Heart left ventricle (tissue), 16 donors: Measurements from ENCODE around the gene ZBTB20. TPM values are rescaled to one million over a fixed set of nuclear protein-coding genes. Genes with fewer than 3 reads are reported as not detected.
A peak's percentile ranks its signal among the peaks of the same experiment; 100 is the strongest.

Source experiments
- ATAC-seq, 4 donors: fragments of 200-7000 bp; cut with Tn5 transposase; one replicate each; pipeline ENCODE4 v1.9.1; 2020 to 2022; ENCODE audit warnings: moderate library complexity in 4 of 4, mild to moderate bottlenecking in 3 of 4, moderate number of reproducible peaks in 1 of 4
- DNase-seq, 5 donors: peaks; one replicate each; pipeline ENCODE4 v3.0.0-alpha.2; 2020
- H3K27ac ChIP-seq, 12 donors: fragments of 200-600 bp; sonication (generic) in 4 of 12; one replicate each; pipeline versions ENCODE4 v1.5.0 to v1.8.0; 2016 to 2022; ENCODE audit warnings: mild to moderate bottlenecking in 2 of 12
- H3K27me3 ChIP-seq, 9 donors: fragments of 200-600 bp; sonication (generic) in 2 of 9; one replicate each; pipeline versions ENCODE4 v1.5.1 to v1.8.0; 2016 to 2022; ENCODE audit warnings: mild to moderate bottlenecking in 3 of 9
- H3K36me3 ChIP-seq, 9 donors: fragments of 200-600 bp; sonication (generic) in 2 of 9; one replicate each; pipeline versions ENCODE4 v1.5.0 to v1.8.0; 2018 to 2022; ENCODE audit warnings: mild to moderate bottlenecking in 2 of 9
- H3K4me1 ChIP-seq, 12 donors: fragments of 200-600 bp; sonication (generic) in 4 of 12; one replicate each; pipeline versions ENCODE4 v1.5.0 to v1.8.0; 2016 to 2022; ENCODE audit warnings: mild to moderate bottlenecking in 3 of 12
- H3K4me3 ChIP-seq, 12 donors: fragments of 200-600 bp; sonication (generic) in 4 of 12; one replicate each; pipeline versions ENCODE4 v1.5.0 to v1.8.0; 2017 to 2022; ENCODE audit warnings: mild to moderate bottlenecking in 9 of 12, moderate library complexity in 4 of 12
- H3K9me3 ChIP-seq, 12 donors: fragments of 200-600 bp; sonication (generic) in 4 of 12; one replicate each; pipeline versions ENCODE4 v1.5.0 to v1.8.0; 2016 to 2022; ENCODE audit warnings: mild to moderate bottlenecking in 1 of 12
- POLR2A ChIP-seq, 2 donors: fragments of 450-650 bp; IDR thresholded peaks; one replicate each; pipeline ENCODE4 v1.6.1; 2017; ENCODE audit warnings: antibody characterized with exemption in 2 of 2, mild to moderate bottlenecking in 2 of 2, moderate library complexity in 2 of 2
- WGBS, 4 donors: extraction: QIAGEN DNeasy Blood & Tissue Kit in 2 of 4; methylation state at CpG; one replicate each; pipeline versions ENCODE4 v1.1.5 to v1.1.7; 2013 to 2018; 5-methylcytosine and 5-hydroxymethylcytosine counted together
- intact Hi-C, 10 donors: fragments of 100-400 bp; cut with DNase I; formaldehyde crosslinking; loops; one replicate each; pipeline versions ENCODE4 v1.11.1 to v1.14.2; 2022
- polyA plus RNA-seq, 2 donors: library from polyadenylated mRNA; stranded (reverse); fragments of 200-250 nt; gene quantifications; one replicate each; pipeline ENCODE4 v1.2.3, GENCODE V29; 2013
- total RNA-seq, 9 donors: library from RNA; depleted of rRNA in 2 of 9; stranded (reverse); fragments of >200 nt in 2 of 9; fragmentation: NEBNext Ultra II Directional in 3 of 9; extraction: Animal tissue kit (Norgen Biotek cat#: 25700) in 3 of 9; gene quantifications; one replicate each; pipeline versions ENCODE4 v1.1.0 to v1.2.4, GENCODE V29; 2016 to 2023
- TF ChIP-seq, protein P1 (sequence below), 12 donors: fragments of 200-600 bp; sonication (generic) in 4 of 12; IDR thresholded peaks; one replicate each; pipeline versions ENCODE4 v1.5.0 to v1.8.0; 2018 to 2022; ENCODE audit warnings: antibody characterized with exemption in 12 of 12, mild to moderate bottlenecking in 5 of 12
- donor health status: ischemic (EF 13 %, LVEDD 7.1; RV severe dilation, severe dysfunction).
- donor health status: healthy with polysubstance abuse.
- donor health status: DM: no; HTN: yes; CAD: no.
- donor health status: DM: no; HTN: no; CAD: no.
- donor health status: ischemic (EF 25% LVEDD 6.9; RV normal size, moderate dysfunction).
- donor health status: ischemic (EF 25% LVEDD 5.7; RV mildly dilated, moderate dysfunction).
- donor health status: healthy.
- donor health status: DM: yes; HTN: yes; CAD: no.
- donor health status: ischemic (EF 35%, LVEDD 5.7; RV mildly dilated, moderate dysfunction).
- donor health status: nonischemic (EF 11% LVEDD 7.7; RV severe dilation, severe dysfunction).
- donor health status: DM: yes; HTN: yes; CAD: no.
- donor health status: PGD.
- donor health status: ischemic (EF 29% LVEDD 5.4; RV normal size, mild dysfunction).
- donor health status: nonischemic (EF 23%, LVEDD 6.1; RV moderate dilation, normal function).

The ZBTB20 gene
- total and polyA plus RNA-seq, 11 donors = 6.2 to 109 (median 77.3) TPM

DNA sequence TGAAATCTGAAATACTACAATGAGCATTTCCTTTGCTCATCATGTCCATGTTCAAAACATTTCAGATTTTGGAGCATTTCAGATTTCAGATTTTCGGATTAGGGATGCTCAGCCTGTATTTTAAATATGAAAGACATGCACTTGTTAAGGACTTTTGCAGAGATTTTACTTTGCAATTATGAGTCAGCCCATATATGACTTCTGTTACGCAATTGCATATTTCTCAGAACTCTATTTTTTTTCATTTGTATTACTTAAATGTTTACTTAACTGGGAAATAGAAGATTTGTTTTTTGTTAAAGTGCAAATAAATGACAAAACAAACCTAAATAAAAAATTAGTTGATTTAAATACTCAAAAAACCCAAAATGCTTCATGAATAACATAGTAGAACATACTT is 376.2 kb downstream of the ZBTB20 start:
- Histone ChIP-seq H3K27ac (no peak overlapping the region), H3K9me3 (peaks cover 0 to 24% (median 9%) of the 10 kb centered on the region in 12 donors), H3K4me3 (no peak overlapping the region), H3K27me3 (no peaks in the 10 kb centered on the region), H3K36me3 (no peaks in the 10 kb centered on the region), H3K4me1 (peaks cover 0 to 4% (median 0%) of the 10 kb centered on the region in 12 donors)
- DNase-seq (no peak), ATAC-seq (no peak)
- TF ChIP-seq POLR2A (IDR thresholded peaks at IDR 0.05) = no peak
- TF ChIP-seq, protein P1, sequence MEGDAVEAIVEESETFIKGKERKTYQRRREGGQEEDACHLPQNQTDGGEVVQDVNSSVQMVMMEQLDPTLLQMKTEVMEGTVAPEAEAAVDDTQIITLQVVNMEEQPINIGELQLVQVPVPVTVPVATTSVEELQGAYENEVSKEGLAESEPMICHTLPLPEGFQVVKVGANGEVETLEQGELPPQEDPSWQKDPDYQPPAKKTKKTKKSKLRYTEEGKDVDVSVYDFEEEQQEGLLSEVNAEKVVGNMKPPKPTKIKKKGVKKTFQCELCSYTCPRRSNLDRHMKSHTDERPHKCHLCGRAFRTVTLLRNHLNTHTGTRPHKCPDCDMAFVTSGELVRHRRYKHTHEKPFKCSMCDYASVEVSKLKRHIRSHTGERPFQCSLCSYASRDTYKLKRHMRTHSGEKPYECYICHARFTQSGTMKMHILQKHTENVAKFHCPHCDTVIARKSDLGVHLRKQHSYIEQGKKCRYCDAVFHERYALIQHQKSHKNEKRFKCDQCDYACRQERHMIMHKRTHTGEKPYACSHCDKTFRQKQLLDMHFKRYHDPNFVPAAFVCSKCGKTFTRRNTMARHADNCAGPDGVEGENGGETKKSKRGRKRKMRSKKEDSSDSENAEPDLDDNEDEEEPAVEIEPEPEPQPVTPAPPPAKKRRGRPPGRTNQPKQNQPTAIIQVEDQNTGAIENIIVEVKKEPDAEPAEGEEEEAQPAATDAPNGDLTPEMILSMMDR (IDR thresholded peaks at IDR 0.05) = no peak
- 92 to 98% (median 97%) methylated on average over 2 of the region's 2 CpGs for WGBS, 4 donors
- intact Hi-C loops = no loop called here

DNA sequence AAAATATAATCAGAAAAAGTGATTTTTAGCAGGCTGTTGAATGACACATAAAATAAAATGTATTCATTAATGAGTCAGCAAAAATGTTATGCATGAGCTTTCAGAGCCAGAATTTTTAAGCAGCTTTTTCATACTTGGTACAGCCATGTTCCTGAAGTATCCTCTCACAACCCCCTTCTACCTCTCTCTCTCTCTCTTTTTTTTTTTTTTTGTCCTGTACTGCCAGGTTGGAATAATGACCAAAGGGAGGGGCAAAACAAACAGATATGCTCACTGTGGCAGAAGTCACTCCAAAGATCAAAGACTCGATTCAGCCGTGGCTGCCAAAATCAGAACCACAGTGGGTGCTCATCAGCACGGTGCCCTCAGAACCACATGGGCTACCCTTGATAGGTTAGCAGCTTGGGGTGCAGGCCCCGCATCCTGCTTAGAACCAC is 383.0 kb downstream of the ZBTB20 start:
- Histone ChIP-seq H3K9me3 (no peaks in the 10 kb centered on the region), H3K4me1 (peaks cover 0 to 14% (median 4%) of the 10 kb centered on the region in 12 donors), H3K27ac (no peak overlapping the region), H3K36me3 (no peaks in the 10 kb centered on the region), H3K27me3 (no peaks in the 10 kb centered on the region), H3K4me3 (no peak overlapping the region)
- DNase-seq = no peak
- intact Hi-C loops = no loop called here
- WGBS, 4 donors = 51 to 70% (median 62%) methylated on average over 4 of the region's 4 CpGs
- TF ChIP-seq, protein P1 (IDR thresholded peaks at IDR 0.05) = no peak
- TF ChIP-seq POLR2A (IDR thresholded peaks at IDR 0.05) = no peak
- ATAC-seq = no peak

DNA sequence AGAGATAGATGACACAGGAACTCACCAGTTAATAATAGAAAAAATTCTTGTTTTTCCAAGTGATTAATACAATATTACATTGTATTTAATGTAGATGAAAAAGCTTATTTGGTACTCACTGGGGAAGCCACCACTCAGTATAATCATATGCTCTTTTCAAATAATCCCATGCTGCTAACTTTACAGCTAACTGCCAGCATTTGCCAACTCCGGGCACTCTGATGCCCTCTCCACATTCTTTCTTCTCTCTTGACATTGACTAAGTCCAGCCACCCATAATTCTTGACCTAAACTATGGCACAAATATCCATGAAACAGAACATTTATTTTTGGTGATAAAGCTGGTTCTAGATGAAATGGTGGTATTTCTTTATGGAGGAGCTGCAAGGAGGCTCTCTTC is 384.9 kb downstream of the ZBTB20 start:
- no peak overlapping the region for H3K4me3 ChIP-seq
- DNase-seq = no peak
- peak in 3 of 4 donors; percentile 46 to 68 (median 50) for ATAC-seq
- no peak for TF ChIP-seq POLR2A (IDR thresholded peaks at IDR 0.05)
- no peaks in the 10 kb centered on the region for H3K36me3 ChIP-seq
- 48 to 76% (median 51%) methylated on average over 1 of the region's 1 CpG for WGBS, 4 donors
- no peaks in the 10 kb centered on the region for H3K27me3 ChIP-seq
- H3K9me3 ChIP-seq = no peaks in the 10 kb centered on the region
- intact Hi-C loops = no loop called here
- no peak overlapping the region for H3K27ac ChIP-seq
- H3K4me1 ChIP-seq = peaks cover 0 to 18% (median 4%) of the 10 kb centered on the region in 12 donors

DNA sequence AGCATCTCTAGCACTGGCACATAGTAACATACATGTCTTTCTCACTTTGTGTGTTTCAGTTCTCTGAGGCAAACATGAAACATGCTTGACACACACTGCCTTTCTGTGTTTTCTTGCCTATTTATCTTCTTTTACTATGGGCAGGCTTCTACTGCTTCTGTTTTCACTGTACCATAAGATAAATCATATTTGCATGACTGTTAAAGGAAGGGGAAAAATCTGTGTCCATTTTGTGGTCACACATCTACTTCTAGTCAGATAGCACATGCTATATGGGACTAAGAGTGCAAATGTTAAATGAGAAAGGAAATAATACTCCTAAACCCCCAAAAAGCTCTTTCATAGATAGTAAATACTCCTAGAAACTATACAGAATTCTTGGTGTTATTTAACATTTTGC is 386.4 kb downstream of the ZBTB20 start:
- Histone ChIP-seq H3K36me3 (no peaks in the 10 kb centered on the region), H3K4me3 (no peak overlapping the region), H3K4me1 (peaks cover 0 to 18% (median 4%) of the 10 kb centered on the region in 12 donors), H3K27ac (no peak overlapping the region), H3K9me3 (no peaks in the 10 kb centered on the region), H3K27me3 (no peaks in the 10 kb centered on the region)
- intact Hi-C loops = no loop called here
- no peak for TF ChIP-seq POLR2A (IDR thresholded peaks at IDR 0.05)
- TF ChIP-seq, protein P1 (IDR thresholded peaks at IDR 0.05) = no peak
- no peak for ATAC-seq
- no peak for DNase-seq
